Naive B cell (primary cell): ENCODE results near the gene CALU. TPM values are rescaled to one million over a fixed set of nuclear protein-coding genes. Genes with fewer than 3 reads are reported as not detected.

Source experiments
- polyA plus RNA-seq, 6 donors: library from polyadenylated mRNA; unstranded; fragments of 300-500 nt; fragmentation: Illumina TruSeq; gene quantifications; one replicate each; pipeline ENCODE4 v1.2.3, GENCODE V29; 2021; ENCODE audit warnings: low read depth in 6 of 6

Gene CALU
- polyA plus RNA-seq, 6 donors from 2014 or later = 19.2 to 29.6 (median 21.0) TPM

Other genes with a start within 250 kb of the CALU start
- gene GARIN1A, start 67.1 kb upstream of the CALU start, polyA plus RNA-seq = under 1 TPM in 2 of 6 donors, not detected in 4; 0.05 to 0.08 TPM
- not detected for gene OPN1SW, start 36.4 kb downstream of the CALU start, polyA plus RNA-seq
- under 1 TPM in 3 of 6 donors, not detected in 3; 0.08 to 0.38 (median 0.34) TPM for gene CCDC136, start 52.6 kb downstream of the CALU start, polyA plus RNA-seq
- not detected for gene FLNC, start 91.0 kb downstream of the CALU start, polyA plus RNA-seq
- 100 to 1,000 TPM; 341 to 599 (median 381) TPM for gene ATP6V1F, start 123.5 kb downstream of the CALU start, polyA plus RNA-seq
- under 1 TPM in 4 of 6 donors, not detected in 2; 0.29 to 0.78 (median 0.37) TPM for gene KCP, start 171.3 kb downstream of the CALU start, polyA plus RNA-seq
- gene IRF5, start 198.6 kb downstream of the CALU start, polyA plus RNA-seq = 10 to 100 TPM; 54.4 to 78.0 (median 58.5) TPM